Mesendoderm (in vitro differentiated cells): ENCODE data around the gene CD3G.

Source experiments
- DNase-seq: peaks from one replicate; pipeline ENCODE4 v3.0.0; 2013
- H2AK5ac ChIP-seq: 2 replicates; pipeline ENCODE4 v1.6.1; 2013; ENCODE audit warnings: low read length, inconsistent platforms
- H2BK120ac ChIP-seq: 2 replicates; pipeline ENCODE4 v1.6.1; 2013; ENCODE audit warnings: low read depth, mild to moderate bottlenecking, low read length, moderate library complexity, mixed read lengths
- H2BK15ac ChIP-seq: replicated peaks from 2 replicates; pipeline ENCODE4 v1.6.1; 2013; ENCODE audit warnings: low read depth, mild to moderate bottlenecking, moderate library complexity
- H2BK5ac ChIP-seq: 2 replicates; pipeline ENCODE4 v1.6.1; 2013; ENCODE audit warnings: low read length, inconsistent platforms
- H3K18ac ChIP-seq: 2 replicates; pipeline ENCODE4 v1.6.1; 2013; ENCODE audit warnings: mild to moderate bottlenecking, low read length, mixed read lengths
- H3K23ac ChIP-seq: one replicate; pipeline ENCODE4 v1.6.1; 2013; ENCODE audit warnings: low read length
- H3K27ac ChIP-seq: 2 replicates; pipeline ENCODE4 v1.5.1; 2013; ENCODE audit warnings: low read depth, mild to moderate bottlenecking, inconsistent platforms, low read length, moderate library complexity
- H3K27me3 ChIP-seq: 2 replicates; pipeline ENCODE4 v1.6.1; 2013; ENCODE audit warnings: low read length, control low read depth, mild to moderate bottlenecking, inconsistent platforms; ENCODE audit not compliant: insufficient read depth, poor library complexity
- H3K36me3 ChIP-seq: 2 replicates; pipeline ENCODE4 v1.6.1; 2013; ENCODE audit warnings: low read length, inconsistent platforms; ENCODE audit not compliant: control insufficient read depth, insufficient read depth
- H3K4ac ChIP-seq: one replicate; pipeline ENCODE4 v1.6.1; 2013; ENCODE audit warnings: low read depth, mild to moderate bottlenecking, low read length, moderate library complexity
- H3K4me1 ChIP-seq: 2 replicates; pipeline ENCODE4 v1.6.1; 2013; ENCODE audit warnings: low read depth, low read length, inconsistent platforms; ENCODE audit not compliant: control insufficient read depth
- H3K4me2 ChIP-seq: 2 replicates; pipeline ENCODE4 v1.6.1; 2013; ENCODE audit warnings: low read length
- H3K4me3 ChIP-seq: 2 replicates; pipeline ENCODE4 v1.5.1; 2013; ENCODE audit warnings: mild to moderate bottlenecking, low read length
- H3K56ac ChIP-seq: one replicate; pipeline ENCODE4 v1.6.1; 2013; ENCODE audit warnings: low read length
- H3K79me1 ChIP-seq: 2 replicates; pipeline ENCODE4 v1.6.1; 2013; ENCODE audit warnings: low read length, inconsistent platforms
- H3K79me2 ChIP-seq: 2 replicates; pipeline ENCODE4 v1.6.1; 2013; ENCODE audit warnings: mild to moderate bottlenecking, low read length; ENCODE audit not compliant: control insufficient read depth, insufficient read depth
- H3K9ac ChIP-seq: 2 replicates; pipeline ENCODE4 v1.6.1; 2013; ENCODE audit warnings: low read length, inconsistent platforms
- H4K5ac ChIP-seq: one replicate; pipeline ENCODE4 v1.6.1; 2013; ENCODE audit warnings: low read length
- H4K8ac ChIP-seq: one replicate; pipeline ENCODE4 v1.6.1; 2013; ENCODE audit warnings: low read depth, mild to moderate bottlenecking, control low read depth, low read length, moderate library complexity
- WGBS: extraction: QIAGEN DNeasy Blood & Tissue Kit; methylation state at CpG from one replicate; pipeline ENCODE4 v1.1.7; 2013; ENCODE audit warnings: low lambda C conversion rate, missing lambda C conversion rate; ENCODE audit not compliant: insufficient coverage; ENCODE audit errors: extremely low coverage; 5-methylcytosine and 5-hydroxymethylcytosine counted together

CD3G gene

DNA sequence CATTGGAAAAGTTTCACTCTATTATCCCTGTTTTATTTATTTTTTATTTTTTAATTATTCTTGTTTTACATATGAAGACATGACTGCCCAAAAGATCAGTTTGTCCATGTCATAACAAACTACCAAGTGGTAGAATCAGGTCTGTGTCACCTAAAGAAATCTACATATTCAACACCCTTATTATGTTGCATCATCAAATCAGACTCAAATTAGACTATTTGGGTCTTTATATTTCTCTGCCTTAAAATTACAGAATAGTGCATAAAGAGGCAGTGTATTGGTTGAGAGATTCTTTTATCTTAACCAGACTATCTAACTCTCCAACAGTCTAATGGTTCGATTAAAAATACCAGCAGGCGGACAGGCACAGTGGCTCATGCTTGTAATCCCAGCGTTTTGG, 38.8 kb downstream of the CD3G start:
- Histone ChIP-seq H2BK120ac (no peak overlapping the region), H3K9ac (no peak overlapping the region), H3K4me3 (no peak overlapping the region), H3K27me3 (no peaks in the 10 kb centered on the region), H3K4ac (no peak overlapping the region), H3K79me2 (no peaks in the 10 kb centered on the region), H3K56ac (no peak overlapping the region), H3K23ac (no peak overlapping the region), H2AK5ac (no peak overlapping the region), H3K79me1 (no peaks in the 10 kb centered on the region), H3K4me1 (no peaks in the 10 kb centered on the region), H3K36me3 (peaks cover 7% of the 10 kb centered on the region), H3K18ac (no peak overlapping the region), H4K5ac (no peak overlapping the region), H2BK5ac (no peak overlapping the region), H3K4me2 (no peak overlapping the region), H3K27ac (no peak overlapping the region), H4K8ac (no peak overlapping the region), H2BK15ac (no peak overlapping the region)
- WGBS = no CpG with 5 or more reads among the region's 3 CpGs
- DNase-seq = no peak

DNA sequence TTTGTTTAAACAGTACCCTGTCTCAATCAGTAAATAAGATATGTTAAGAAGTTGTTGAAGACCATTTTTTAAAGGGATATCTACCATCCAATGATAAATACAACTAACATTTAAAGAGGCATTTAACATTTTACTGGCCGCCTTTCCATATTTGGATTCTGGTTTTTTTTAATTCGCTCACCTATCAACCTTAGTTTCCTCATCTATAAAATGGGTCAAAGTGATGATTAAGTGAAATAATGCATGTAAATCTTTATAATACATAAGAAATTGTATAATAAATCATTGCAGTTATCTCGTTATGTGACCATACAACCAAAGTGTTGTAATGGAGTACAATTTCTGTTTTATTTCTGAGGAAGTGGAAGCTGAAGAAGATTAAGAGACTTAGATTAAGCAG, 39.5 kb downstream of the CD3G start:
- H3K9ac ChIP-seq = no peak overlapping the region
- no peak overlapping the region for H3K4ac ChIP-seq
- no peak overlapping the region for H2BK5ac ChIP-seq
- no peak overlapping the region for H4K8ac ChIP-seq
- no peak overlapping the region for H2BK15ac ChIP-seq
- no peak overlapping the region for H3K27ac ChIP-seq
- no peak overlapping the region for H3K18ac ChIP-seq
- no peak overlapping the region for H3K56ac ChIP-seq
- H3K4me3 ChIP-seq = no peak overlapping the region
- H3K4me1 ChIP-seq = no peaks in the 10 kb centered on the region
- no peak overlapping the region for H3K23ac ChIP-seq
- WGBS = no CpG with 5 or more reads among the region's 3 CpGs
- H4K5ac ChIP-seq = no peak overlapping the region
- H2AK5ac ChIP-seq = no peak overlapping the region
- no peaks in the 10 kb centered on the region for H3K27me3 ChIP-seq
- DNase-seq = no peak
- no peaks in the 10 kb centered on the region for H3K79me1 ChIP-seq
- H3K79me2 ChIP-seq = no peaks in the 10 kb centered on the region
- H3K4me2 ChIP-seq = no peak overlapping the region
- no peak overlapping the region for H2BK120ac ChIP-seq
- peaks cover 7% of the 10 kb centered on the region for H3K36me3 ChIP-seq

GRCh38 chr11:118396097-118396501, 52.0 kb downstream of the CD3G start:
- Histone ChIP-seq H3K4me3 (no peak overlapping the region), H3K23ac (no peak overlapping the region), H2BK120ac (no peak overlapping the region), H2AK5ac (no peak overlapping the region), H3K9ac (no peak overlapping the region), H3K36me3 (peaks cover 2% of the 10 kb centered on the region), H3K4ac (no peak overlapping the region), H4K5ac (no peak overlapping the region), H3K27ac (no peak overlapping the region), H3K18ac (no peak overlapping the region), H3K4me2 (no peak overlapping the region), H3K56ac (no peak overlapping the region), H3K27me3 (no peaks in the 10 kb centered on the region), H3K79me2 (no peaks in the 10 kb centered on the region), H4K8ac (no peak overlapping the region), H3K4me1 (no peaks in the 10 kb centered on the region), H3K79me1 (peaks cover 2% of the 10 kb centered on the region), H2BK15ac (no peak overlapping the region), H2BK5ac (no peak overlapping the region)
- DNase-seq = no peak
- no CpG with 5 or more reads among the region's 6 CpGs for WGBS

- Histone ChIP-seq H2BK5ac (no peak overlapping the region), H3K4me3 (no peak overlapping the region), H3K27ac (no peak overlapping the region), H3K79me1 (peaks cover 6% of the 10 kb centered on the region), H2BK120ac (no peak overlapping the region), H4K5ac (no peak overlapping the region), H4K8ac (no peak overlapping the region), H3K4ac (no peak overlapping the region), H3K18ac (no peak overlapping the region), H3K56ac (no peak overlapping the region), H3K36me3 (peaks cover 2% of the 10 kb centered on the region), H3K79me2 (peaks cover 10% of the 10 kb centered on the region), H2AK5ac (no peak overlapping the region), H3K4me2 (no peak overlapping the region), H3K27me3 (no peaks in the 10 kb centered on the region), H3K23ac (no peak overlapping the region), H3K4me1 (no peaks in the 10 kb centered on the region), H2BK15ac (no peak overlapping the region), H3K9ac (no peak overlapping the region)
- DNase-seq = no peak
Observed at GRCh38 chr11:118397448-118397847, 53.3 kb downstream of the CD3G start.

DNA sequence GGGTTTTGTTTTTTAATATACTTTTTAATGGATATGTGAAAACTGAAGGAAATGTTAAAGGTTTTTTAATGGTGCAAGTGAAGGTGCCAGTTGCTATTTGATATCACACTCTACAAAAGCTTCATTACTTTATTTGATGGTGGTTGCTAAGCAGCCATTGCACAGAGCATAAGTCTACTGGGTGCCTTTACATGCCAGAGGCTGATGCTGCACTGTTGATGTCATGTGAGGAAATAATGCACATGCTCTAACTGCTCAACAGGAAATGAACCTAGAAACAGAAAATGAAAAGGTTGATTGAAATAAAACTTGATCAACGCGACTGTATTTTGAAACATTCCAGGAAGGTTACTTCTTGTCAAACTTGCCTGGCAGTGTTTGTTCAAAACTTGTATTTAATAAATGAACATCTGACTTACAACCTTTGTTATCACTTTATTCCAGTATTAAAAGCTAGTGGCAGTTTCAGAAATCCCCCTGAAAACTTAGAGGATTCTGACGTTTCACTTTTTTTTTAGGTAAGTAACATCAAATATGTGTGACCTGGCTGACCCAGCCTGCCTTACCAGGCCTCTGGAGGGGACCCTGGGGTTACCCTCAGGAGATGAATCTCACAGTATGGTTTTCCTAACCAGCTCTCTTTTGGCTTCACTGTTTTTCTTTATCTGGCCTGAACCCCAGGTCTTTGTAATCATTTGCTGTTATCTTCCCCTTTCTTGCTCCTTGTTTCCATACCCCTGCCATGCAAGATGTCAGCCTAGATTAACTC, 54.8 kb downstream of the CD3G start:
- H3K4me3 ChIP-seq = no peak overlapping the region
- WGBS = no CpG with 5 or more reads among the region's 3 CpGs
- no peak overlapping the region for H3K18ac ChIP-seq
- no peak overlapping the region for H2AK5ac ChIP-seq
- H3K4ac ChIP-seq = no peak overlapping the region
- H3K36me3 ChIP-seq = peaks cover 2% of the 10 kb centered on the region
- no peak overlapping the region for H3K56ac ChIP-seq
- H3K79me2 ChIP-seq = peaks cover 20% of the 10 kb centered on the region
- no peaks in the 10 kb centered on the region for H3K27me3 ChIP-seq
- no peak overlapping the region for H3K9ac ChIP-seq
- no peak overlapping the region for H2BK15ac ChIP-seq
- H3K79me1 ChIP-seq = peaks cover 6% of the 10 kb centered on the region
- no peaks in the 10 kb centered on the region for H3K4me1 ChIP-seq
- no peak overlapping the region for H3K23ac ChIP-seq
- no peak overlapping the region for H3K4me2 ChIP-seq
- H4K8ac ChIP-seq = no peak overlapping the region
- no peak for DNase-seq
- H2BK5ac ChIP-seq = no peak overlapping the region
- H2BK120ac ChIP-seq = no peak overlapping the region
- no peak overlapping the region for H4K5ac ChIP-seq
- no peak overlapping the region for H3K27ac ChIP-seq
